ENCODE measurements around the gene RNF103. TPM values are rescaled to one million over a fixed set of nuclear protein-coding genes. Genes with fewer than 3 reads are reported as not detected.

Gene RNF103, protein sequence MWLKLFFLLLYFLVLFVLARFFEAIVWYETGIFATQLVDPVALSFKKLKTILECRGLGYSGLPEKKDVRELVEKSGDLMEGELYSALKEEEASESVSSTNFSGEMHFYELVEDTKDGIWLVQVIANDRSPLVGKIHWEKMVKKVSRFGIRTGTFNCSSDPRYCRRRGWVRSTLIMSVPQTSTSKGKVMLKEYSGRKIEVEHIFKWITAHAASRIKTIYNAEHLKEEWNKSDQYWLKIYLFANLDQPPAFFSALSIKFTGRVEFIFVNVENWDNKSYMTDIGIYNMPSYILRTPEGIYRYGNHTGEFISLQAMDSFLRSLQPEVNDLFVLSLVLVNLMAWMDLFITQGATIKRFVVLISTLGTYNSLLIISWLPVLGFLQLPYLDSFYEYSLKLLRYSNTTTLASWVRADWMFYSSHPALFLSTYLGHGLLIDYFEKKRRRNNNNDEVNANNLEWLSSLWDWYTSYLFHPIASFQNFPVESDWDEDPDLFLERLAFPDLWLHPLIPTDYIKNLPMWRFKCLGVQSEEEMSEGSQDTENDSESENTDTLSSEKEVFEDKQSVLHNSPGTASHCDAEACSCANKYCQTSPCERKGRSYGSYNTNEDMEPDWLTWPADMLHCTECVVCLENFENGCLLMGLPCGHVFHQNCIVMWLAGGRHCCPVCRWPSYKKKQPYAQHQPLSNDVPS
- total RNA-seq: 10 to 100 TPM; 16.2 to 44.4 TPM

GRCh38 chr2:86623494-86624266 is at the start of gene RNF103:
Gene RNF103 (minus strand): TSS chr2:86623865. CDS start chr2:86622886, 979 bp downstream.
- ATAC-seq (peak; percentile 94), DNase-seq (peak; percentile 96 to 98 (median 97))
- Histone ChIP-seq H3K4me1 (peaks cover 40% of the 10 kb centered on the region), H3K9me3 (no peaks in the 10 kb centered on the region), H3K27ac (peak within 1 kb of the TSS; percentile 97 to 100 (median 99)), H3K27me3 (no peaks in the 10 kb centered on the region), H3K36me3 (replicated peaks in 1 of 2; ENCODE audit: insufficient read depth in 1 of 2, low read depth in 2 of 2) (no peaks in the 10 kb centered on the region), H3K4me3 (peak within 1 kb of the TSS; percentile 55 to 93)
- 0% methylated on average over 9 to 77 of the region's 77 CpGs for WGBS, 2 donors
- peak in 2 of 7 experiments; percentile 2 to 12 for TF ChIP-seq CTCF (IDR thresholded peaks at IDR 0.05)
- peak; percentile 98 to 99 (median 99) for TF ChIP-seq POLR2A (IDR thresholded peaks at IDR 0.05)
- intact Hi-C loops (cut with DNase I): no loop called here

DNA sequence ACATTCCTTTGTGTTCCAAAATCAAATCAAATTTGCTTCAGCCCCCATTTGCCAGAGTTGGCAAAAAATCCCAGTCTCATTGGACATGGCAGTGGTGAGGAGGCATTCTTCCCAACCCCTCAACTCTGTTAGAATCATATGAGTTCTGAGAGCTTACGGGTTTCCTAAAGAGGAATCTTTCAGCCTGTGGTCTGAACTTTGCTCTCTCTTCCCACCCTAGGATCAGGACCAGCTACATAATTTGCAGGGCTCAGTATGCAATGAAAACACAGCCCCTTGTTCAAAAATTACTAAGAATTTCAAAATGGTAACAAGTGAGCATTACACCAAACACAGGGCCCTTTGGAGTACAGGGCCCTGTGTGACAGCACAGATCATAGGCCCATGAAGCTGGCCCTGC is 49.3 kb upstream of the RNF103 start:
- 95 to 100% methylated on average over 1 of the region's 1 CpG for WGBS, 2 donors
- ATAC-seq: no peak
- no peaks in the 10 kb centered on the region for H3K36me3 ChIP-seq (replicated peaks in 1 of 2; ENCODE audit: insufficient read depth in 1 of 2, low read depth in 2 of 2)
- H3K27ac ChIP-seq: no peak overlapping the region
- no peaks in the 10 kb centered on the region for H3K9me3 ChIP-seq
- no peak overlapping the region for H3K4me3 ChIP-seq
- H3K4me1 ChIP-seq: peaks cover 27% of the 10 kb centered on the region
- intact Hi-C loops (cut with DNase I): no loop called here
- H3K27me3 ChIP-seq: no peaks in the 10 kb centered on the region
- TF ChIP-seq CTCF (IDR thresholded peaks at IDR 0.05) (no peak), POLR2A (IDR thresholded peaks at IDR 0.05) (no peak)
- DNase-seq: no peak

DNA sequence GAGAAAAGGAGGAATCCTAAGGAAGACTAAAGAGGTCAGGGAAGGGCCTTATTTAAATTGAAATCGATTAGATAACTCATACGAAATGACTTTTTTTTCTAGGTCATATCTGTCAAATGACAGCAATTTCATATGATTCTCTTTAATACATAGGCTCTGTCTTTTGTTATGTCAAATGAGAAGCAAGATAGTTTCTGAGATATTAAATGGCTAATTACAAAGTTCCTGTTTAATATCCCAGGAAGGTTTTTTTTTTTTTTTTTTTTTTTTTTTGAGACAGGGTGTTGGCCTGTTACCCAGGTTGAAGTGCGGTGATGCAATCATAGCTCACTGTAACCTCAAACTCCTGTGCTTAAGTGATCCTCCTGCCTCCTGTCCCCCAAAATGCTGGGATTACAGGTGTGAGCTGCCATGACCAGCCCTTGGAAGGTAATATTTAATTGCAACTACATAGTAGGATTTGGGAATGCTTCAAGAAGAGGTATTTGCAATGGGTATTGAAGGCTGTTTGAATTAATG is 48.4 kb upstream of the RNF103 start:
- ATAC-seq: peak; percentile 43
- peak overlapping the region in 3 of 4 donors; percentile 64 to 69 (median 66) for H3K27ac ChIP-seq

More for the DNA sequence above, 48.4 kb upstream of the RNF103 start:
- Histone ChIP-seq H3K4me1 (peaks cover 27% of the 10 kb centered on the region), H3K36me3 (replicated peaks in 1 of 2; ENCODE audit: insufficient read depth in 1 of 2, low read depth in 2 of 2) (no peaks in the 10 kb centered on the region), H3K27me3 (no peaks in the 10 kb centered on the region), H3K4me3 (no peak overlapping the region), H3K9me3 (no peaks in the 10 kb centered on the region)
- WGBS, 2 donors: 65 to 69% methylated on average over 3 of the region's 3 CpGs
- TF ChIP-seq CTCF (IDR thresholded peaks at IDR 0.05) (no peak), POLR2A (IDR thresholded peaks at IDR 0.05) (no peak)
- peak; percentile 10 to 24 (median 20) for DNase-seq
- intact Hi-C loops (cut with DNase I): no loop called here

All from body of pancreas (tissue), 4 donors.